ENCODE results near the gene RNF150.
"Not testable (repeated sequence)": the region's sequence is repeated elsewhere in the genome, so short reads cannot be mapped to it uniquely, and the experiment has no call there.

The RNF150 gene

DNA sequence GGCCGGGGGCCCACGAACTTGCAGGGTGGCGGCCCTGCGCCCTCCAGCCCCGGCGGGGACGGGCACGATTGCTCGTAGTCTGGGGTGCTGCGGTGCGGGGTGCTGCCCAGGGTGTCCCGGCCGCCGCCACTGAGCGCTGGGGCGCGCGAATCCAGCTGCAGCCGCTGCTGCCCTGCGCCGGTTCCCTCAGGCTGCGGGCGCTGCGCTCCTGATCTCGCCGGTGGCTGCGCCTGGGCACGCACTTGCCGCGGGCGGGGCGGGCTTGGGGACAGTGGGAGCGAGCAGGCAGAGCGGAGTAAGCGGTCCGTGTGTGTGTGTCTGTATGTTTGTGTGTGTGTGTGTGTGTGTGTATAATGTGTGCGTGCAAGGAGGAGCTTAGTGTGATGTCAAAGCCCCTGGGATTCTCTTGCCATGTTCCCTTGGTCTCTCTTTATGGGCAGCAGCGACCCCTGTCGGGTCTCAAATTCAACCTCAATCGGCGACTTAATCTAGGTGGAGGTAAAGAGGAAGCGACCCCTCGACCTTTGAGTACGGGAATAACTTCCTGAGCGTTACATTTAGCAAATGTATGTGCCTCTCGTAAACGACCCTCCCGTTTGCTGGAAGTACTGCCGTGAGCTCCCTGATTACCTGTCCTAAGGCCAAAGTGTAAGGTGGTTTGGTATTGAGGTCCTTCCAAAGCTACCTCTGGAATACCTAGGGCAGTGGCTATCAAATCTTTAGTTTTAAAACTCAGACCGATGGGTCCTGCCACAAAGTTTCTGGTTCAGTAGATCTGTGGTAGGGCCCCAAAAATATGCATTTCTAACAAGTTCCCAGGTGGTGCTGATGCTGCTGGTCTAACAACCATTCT lies at the start of gene RNF150:
Gene RNF150, minus strand, starts transcription at position 324 of the 853 bp plus-strand sequence.
- peak; percentile 93 for DNase-seq

DNA sequence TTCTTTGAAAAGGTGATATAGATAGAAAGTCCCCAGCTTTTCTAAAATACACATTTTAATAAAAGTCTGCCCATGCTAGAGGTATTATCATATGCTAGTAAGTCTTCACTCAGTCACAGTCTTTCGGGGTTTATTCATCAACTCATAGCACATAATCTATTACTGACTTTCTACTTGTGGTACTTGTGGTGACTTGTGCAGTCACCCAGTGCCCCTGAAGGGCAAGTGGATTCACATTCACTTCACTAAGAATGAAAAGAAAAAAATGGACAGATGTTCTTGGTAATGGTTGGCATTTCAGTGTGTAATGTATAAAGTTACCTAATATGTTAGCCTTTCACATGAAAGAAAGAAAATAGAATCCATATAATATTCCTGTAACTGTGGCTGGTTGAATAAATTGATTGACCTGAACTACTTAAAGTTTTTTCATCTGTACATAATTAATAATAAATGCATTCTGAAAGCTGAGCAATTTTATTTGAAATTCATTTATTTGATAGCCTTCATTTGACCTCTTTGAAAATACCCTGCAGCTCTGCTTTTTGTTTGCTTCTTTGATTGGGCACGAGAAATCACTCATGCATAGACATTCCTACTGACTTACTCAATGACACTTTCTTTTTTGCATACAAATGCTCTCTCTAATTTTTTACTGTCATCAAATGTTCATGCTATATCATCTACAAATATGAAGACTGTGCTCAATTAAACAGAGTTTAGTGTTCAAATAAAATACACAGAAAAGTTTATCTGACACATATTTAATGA lies 47.9 kb upstream of the RNF150 start:
- no peak for DNase-seq

DNA sequence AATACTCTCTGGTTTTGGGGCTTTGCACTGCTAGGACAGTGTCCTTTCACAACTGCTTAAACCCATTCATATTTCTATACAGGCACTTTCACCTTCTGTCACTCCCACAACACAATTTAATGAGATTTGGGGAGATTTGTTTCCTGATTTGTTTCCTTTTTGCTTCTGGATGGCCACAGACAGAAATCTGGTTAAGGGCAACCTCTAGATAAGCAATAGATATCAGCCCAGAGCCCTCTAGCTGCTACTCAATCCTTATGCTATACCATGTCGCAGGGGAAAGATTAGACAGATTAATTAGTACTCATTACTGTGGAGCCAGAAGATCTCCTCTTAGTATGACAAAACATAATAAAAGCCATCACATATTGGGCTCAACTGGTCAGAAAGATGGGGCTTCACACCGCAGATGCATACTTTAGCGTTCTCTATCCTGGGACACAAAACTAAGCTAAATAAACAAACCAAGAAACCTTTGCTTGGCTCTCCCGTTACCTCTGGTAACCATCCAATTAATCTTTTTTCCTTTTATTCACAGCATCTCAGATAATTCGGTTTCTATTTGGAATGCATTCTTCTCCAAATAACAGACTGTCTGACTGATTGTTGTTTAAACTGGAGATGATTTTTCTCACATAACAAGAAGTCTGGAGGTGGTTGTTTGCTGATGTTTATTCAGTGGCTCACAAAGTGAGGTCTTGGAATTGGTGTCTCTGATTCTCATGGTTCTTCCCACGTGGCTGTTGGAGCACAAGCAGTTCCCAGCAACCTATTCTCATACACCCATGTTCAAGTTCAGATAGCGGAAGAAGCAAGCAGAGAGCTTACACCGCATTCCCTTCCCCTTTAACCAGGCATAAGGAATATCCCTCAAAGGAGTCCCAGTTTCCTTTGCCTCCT lies 46.5 kb upstream of the RNF150 start:
- DNase-seq: no peak

DNA sequence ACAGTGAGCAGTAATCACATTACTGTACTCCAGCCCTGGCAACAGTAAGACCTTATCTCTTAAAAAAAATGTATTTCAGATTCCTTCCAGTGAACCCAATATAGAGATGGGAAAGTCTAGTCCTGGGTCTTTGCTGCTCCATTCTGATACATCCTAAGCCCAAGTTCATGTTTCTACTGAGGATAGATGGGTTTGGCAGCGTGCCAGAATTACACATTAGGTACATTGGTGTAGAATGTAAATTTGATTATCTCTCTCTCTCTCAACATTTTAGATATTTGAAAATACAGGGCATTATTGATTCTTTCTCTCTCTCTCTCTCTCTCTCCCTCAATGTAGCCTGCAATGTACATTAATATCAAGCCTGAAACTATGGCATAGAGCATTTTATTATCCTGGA lies 43.9 kb upstream of the RNF150 start:
- DNase-seq: no peak

DNA sequence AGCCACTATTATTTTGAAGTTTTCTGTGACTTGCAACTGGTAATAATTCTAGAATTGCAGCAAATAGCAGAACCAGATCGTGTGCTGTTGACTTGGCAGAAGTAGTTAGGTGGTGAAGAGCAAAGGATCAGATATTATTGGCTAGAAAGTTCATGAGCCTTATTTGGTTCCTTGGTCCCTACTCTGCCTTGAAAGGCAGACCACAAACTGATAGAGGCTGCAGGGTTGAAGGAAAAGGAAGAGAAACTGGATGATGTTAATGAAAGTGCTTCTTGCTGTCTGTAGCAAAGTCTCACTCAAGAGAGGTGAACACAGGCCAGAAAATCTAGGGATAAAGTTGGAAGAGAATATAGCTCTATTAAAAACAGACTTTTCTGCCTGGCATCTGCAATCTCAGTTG lies 41.2 kb upstream of the RNF150 start:
- DNase-seq: no peak

DNA sequence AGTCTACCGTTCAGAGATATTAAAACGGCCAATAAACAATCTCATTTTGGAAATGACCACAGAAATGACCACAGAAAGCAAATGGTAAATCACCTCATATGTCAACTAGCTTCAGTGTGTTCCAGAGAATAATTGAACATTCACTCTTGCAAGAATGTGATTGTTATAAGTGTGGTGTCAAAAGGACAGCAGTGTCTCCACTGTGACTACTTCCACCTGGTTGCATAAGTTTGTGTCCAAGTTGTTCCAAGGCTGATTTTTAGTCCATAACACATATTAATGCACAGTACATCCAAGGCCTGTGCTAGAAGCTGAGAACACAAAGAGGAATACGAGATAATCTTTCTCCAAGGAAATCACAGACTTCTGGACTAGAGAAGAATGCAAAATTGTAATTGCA lies 37.4 kb upstream of the RNF150 start:
- DNase-seq: no peak

DNA sequence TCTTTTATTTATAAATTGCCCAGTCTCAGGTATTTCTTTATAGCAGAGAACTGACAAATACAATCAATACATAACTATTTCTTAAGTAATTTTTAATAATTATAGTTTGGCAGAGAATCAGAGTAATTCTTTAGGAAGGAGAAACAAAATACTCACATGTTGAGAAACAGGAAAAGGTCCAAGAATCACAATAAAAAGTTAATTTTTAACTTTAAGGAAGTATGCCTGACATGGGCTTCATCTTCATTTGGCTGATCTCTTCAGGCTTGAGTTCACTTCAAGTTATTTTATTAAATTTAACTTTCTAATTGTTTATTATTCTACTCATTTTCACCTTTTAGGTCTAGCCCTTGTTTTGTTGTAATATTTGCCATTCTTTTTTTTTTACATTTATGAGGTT lies 36.1 kb upstream of the RNF150 start:
- DNase-seq: no peak

DNA sequence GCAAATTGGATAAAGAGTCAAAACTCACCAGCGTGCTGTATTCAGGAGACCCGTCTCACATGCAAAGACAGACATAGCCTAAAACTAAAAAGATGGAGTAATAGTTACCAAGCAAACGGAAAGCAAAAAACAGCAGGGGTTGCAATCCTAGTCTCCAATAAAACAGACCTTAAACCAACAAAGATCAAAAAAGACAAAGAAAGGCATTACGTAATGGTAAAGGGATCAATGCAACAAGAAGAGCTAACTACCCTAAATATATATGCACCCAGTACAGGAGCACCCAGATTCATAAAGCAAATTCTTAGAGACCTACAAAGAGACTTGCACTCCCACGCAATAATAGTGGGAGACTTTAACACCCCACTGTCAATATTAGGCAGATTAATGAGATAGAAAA lies 31.7 kb upstream of the RNF150 start:
- not testable (repeated sequence) for DNase-seq

DNA sequence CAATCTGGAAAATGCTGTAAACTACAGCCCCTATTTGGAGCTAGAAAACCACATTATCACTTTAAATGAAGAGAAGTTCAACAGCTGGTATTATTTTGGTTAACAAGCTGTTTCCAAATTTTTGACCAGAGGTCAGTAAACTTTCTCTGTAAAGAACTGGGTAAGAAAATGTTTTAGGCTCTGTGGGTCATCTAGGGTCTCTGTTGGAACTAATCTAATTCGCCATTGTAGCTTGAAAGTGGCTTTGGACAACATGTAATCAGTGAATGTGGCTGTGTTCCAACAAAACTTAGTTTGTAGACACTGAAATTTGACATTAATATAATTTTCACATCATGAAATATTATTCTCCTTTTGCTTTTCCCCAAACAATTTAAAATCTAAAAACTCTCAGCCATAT lies 25.8 kb upstream of the RNF150 start:
- no peak for DNase-seq

DNA sequence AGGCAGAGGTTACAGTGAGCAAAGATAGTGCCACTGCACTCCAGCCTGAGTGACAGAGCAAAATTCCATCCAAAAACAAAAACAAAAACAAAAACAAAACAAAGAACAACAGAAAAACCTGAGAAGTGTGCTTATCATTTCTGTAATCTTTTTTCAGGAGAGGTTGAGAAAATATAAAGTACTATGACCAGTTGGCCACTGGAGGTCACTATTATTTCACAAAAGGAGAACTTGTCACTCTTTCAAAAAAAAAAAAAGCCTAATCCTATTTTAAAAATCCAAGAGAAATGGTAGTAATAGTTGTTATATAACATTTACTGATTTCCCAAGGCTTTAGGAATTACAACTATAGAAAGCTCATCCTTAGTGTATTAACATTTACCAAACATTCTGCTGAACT lies 24.9 kb upstream of the RNF150 start:
- DNase-seq: peak; percentile 38

DNA sequence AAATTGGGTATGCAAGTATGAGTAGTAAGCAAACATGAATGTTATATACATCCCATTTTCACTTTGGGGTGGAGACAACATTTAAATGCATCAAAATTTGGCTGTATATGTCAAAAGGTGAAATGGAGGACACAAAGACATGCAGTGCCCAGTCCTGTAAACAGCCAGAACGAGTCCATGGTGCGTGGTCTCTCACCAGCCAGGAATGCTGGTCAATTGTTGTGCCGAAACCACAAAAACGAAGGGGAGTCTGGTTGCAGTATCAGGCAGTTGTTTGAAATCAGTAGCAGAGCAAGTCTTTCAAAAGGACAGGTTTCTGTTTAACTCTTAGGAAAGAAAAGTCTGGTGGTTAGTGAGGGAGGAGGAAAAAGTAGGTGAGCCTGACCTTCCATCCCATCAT lies 22.3 kb upstream of the RNF150 start:
- DNase-seq: no peak

DNA sequence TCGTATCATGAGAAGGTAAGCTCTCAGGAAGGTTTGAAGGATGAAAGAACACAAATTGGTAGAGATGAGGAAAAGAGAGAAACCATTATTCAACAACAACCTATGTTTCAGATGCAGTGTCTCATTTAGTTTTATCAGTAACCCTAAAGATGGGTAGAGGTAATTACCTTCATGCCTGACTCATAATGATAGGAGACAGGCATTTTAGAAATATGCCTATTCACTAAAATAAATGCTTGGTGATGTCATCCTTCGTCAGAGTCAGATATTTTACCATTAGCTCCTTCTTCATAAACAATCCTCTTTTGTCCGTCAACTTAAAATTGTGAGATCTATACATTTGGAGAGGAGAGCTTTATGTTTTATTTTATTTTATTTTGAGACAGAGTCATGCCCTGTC lies 21.5 kb upstream of the RNF150 start:
- DNase-seq: no peak

DNA sequence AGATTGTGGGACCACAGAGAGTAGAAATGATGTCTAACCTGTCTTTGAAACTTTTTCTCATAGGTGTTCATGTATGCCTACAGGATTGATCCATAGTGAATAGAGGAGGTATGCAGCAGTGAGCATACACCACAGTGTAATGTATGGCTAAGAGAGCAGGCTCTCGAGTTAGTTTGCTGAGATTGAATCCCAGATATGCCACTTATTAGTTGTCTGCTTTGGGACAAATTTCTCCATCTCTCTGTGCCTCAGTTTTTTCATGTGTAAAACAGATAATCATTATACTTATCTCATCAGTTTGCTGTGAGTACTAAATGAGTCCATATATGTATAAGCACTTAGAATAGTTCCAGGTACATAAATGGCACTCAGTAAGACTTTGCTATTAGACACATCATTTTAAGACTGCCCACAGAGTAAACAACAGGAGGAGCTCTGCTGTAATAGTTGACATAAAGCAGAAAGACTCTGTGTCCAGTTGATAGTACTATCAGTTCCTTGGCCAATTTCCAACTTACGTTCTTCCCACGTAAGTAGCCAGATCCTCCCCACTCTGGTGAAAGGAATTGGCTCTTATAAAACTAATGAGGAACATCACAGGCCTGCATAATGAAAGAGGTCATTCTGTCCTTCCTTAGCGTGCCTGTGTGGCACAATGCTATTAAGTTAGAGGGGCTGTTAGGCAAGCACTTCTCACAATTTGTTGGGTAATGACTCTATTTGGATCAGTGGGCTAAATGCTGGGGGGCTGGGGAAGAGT lies 20.7 kb upstream of the RNF150 start:
- no peak for DNase-seq

DNA sequence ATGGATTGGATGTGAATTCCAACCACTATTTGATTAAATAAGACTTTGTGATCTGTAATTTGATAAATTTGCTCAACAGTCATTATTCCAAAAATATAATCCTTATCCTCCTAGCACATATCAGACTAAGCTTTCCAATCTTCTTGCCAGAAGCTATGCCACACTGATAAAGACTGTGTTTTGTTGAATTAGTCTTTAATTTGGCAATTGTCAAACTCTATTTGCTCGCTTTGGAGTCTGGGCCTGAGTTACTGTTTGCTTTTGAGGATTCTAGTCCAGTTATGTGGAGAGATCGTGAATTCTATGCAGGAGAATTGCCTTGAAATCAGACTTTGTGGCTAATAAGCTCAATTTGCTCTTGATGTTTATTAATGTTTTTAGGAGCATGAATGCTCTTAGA lies 10.9 kb upstream of the RNF150 start:
- no peak for DNase-seq

DNA sequence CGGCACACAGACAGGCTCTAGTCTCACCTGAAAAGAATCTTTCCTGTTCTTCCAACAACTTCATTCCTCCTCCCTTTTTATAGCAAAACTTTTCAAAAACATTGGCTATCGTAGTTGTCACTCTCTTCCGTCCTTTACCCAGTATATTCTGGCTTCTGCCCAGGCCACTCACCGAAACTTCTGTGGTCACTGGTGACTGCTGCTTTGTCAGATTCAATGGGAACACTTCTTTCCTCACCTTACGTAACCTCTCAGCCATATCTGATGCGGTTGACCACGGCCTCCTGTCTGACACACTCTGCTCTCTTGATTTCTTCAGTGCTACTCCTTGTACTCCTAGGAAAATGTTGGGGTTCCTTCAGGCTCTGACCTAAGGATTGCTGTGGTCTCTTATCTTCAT lies 9.2 kb upstream of the RNF150 start:
- no peak for DNase-seq

DNA sequence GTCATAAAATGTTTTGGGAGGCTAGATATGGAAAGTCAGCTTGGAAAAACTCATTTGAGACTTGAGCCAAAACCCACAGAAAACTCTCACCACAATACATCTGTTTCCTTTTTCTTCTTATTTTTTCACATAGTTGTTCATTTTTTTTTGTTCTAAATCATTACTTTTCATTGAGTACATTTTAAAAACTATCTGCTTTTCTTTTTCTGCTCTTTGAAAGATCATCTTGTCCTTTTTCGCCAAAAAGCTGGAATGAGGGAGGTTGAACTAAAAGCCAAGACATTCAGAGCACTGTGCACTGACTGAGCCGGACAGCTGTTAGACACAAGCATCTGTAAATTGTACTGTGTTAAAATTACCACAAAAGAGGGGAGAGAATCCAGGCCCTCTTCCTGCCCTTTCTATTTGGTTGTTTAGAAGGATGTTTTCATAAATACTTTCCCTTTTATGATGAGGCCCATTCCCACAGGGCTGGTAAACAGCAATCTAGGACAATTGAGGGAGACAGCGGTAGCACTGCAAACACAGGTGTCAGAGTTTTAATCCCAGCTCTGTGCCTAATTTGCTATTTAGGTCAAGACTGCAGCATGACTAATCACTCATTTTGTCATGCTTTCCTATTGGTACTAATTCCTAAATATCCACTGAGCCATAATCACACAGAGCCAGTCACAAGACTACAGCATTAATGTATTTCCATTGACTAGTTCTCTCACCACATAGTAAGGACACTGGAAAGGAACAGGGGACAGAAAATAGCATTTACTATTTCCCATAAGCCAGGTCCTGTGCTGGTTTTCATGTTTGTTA lies 7.3 kb upstream of the RNF150 start:
- DNase-seq: no peak

DNA sequence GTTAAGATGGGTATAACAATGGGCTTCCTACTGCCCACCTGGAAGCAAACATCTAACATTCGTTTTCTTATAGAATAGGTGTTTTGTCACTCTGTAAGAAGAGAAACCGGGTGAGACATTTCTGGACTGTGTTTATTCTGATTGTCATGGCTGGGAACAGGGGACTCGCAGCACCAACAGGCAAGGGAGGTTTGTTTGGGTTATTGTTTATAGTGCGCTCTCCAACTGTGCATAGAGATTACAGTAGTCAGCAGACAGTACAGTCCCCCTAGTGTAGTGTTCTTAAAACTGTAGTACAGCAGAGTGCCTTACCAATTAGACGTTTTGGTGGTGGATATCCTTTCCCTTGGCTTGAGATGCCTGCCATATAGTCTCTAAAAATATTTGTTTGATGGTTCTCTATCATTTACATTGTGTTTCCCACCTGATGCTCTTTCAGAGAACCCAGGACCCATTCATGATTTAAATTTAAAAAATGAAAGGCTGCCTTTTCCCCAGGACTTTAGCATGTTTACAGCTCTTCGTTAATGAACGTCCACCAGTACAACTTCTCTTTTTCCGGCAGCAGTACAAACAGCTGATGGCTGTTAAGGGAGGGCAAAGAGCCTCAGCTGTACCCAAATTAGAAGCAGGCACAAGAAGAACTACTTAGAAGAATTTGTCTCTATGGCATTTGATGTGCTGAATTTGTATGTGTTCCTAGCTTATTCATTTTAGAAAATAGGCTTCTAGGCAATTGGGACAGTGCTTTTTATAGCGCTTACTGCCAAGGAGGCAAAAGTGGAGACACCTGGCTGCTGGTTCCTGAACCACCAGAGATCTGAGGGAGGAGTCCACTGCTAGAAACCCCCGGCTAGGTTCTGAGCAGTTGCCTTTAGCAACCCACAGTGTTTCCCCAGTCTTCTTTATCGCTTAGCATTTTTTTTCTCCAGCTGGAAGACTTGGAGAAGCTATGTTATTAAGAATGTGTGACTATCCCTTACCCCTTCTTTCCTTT lies 1.0 kb upstream of the RNF150 start:
- no peak for DNase-seq

DNA sequence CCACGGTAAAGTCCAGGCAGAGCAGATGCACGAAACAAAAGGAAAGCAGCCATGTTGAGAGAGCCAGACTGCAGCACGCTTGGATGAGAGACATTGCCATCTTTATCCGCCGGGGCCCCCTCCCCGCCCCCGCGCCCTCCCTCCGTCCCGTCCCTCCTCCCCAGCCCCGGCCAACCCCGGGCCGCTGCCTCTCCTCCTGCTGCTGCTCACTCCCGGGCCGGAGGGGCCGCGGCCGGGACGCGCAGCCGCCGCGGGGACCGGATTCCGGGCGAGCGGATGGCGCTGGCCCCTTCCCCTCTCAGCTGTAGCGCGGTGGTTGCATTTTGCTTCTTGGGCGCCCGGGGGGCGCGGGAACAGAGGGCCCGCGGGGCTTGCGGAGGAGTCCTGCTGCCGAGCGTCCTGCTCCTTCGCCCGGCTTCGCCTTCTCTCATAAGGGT lies 542 bp downstream of the RNF150 start:
- DNase-seq: peak; percentile 50

DNA sequence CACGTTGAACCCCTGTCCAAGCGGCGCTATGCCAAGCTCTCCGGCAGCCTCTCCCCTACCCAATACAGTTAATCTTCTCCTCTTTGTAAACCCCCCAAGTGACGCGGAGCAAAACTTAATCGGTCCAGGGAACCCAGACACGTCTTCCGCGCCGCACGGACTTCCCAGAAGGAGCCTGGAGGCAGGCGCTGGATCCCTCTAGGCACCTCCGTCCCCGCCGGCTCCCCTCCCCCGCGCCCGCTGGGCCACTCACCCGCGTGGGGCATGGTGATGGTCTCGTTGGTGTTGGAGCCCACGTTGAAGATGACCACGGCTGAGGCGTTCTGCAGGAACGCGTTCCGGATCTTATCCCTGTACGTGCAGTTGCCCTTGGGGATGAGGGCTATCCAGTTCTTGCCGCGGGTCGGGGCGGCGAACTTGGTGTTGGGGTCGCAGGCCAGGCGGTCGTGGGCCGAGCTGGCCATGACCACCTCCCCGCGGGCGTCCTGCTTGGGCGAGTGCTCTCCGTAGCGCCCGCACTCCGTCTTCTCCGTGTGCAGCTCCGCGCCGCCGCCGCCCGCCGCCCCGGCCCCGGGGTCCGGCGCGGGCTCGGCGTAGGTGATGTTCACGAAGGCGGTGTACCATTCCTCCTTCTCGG lies 1.1 kb downstream of the RNF150 start:
- peak; percentile 22 for DNase-seq

DNA sequence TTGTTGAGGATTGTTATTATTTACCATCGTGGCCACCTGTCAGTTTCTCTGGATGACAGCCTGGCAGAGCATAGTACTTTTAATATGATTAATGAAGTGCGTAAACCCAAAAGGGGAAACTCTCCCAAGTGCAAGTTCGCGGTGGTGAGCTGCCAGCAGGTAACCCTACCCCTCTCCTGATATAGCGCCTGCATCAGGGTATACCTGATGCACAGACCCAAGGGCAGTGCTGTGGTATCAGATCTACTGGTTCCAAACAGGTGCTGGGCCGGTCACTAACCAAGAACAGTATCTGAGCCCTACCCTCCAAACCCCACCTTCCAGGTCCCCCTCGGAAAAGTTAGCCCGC lies 1.6 kb downstream of the RNF150 start:
- DNase-seq: no peak

Data from fibroblast of skin of right biceps (primary cell).